22Rv1 (cell line): ENCODE results near the gene FNIP1.

Experiments
- CTCF ChIP-seq: fragments of 450-650 bp; IDR thresholded peaks from 2 replicates; pipeline ENCODE4 v1.5.1; 2017; ENCODE audit warnings: mild to moderate bottlenecking
- ZFX ChIP-seq: fragments of 450-650 bp; IDR thresholded peaks from 2 replicates; pipeline ENCODE4 v1.6.1; 2017; ENCODE audit warnings: antibody characterized with exemption, borderline replicate concordance

DNA sequence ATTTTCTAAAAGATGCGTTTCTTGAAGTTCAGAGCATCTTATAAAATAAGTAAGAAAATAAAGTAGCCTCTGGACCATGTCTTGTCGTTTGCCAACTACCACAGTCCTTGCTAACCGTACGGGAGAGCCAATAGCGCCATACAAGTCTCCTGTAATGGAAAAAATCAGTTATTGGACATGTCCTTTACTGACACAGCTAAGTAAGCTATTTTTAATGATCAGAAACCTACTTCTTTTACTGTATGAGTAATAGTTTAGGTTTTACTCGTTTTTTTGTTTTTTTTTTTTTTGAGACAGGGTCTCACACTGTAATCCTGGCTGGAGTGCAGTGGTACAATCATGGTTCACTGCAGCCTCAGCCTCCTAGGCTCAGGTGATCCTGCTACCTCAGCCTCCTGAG lies 124.0 kb downstream of the FNIP1 start:
- TF ChIP-seq CTCF: no peak
- no peak for TF ChIP-seq ZFX
